Esophagus (tissue), 2 donors: ENCODE results near the gene FAT2. TPM values are rescaled to one million over a fixed set of nuclear protein-coding genes. Genes with fewer than 3 reads are reported as not detected.
A peak's percentile ranks its signal among the peaks of the same experiment; 100 is the strongest.

ENCODE experiments used
- H3K27ac ChIP-seq, 2 donors: one replicate each; pipeline ENCODE4 v1.5.1; 2013; ENCODE audit warnings: low read depth in 2 of 2, mild to moderate bottlenecking in 2 of 2, inconsistent platforms in 1 of 2, low read length in 1 of 2, moderate library complexity in 1 of 2
- H3K27me3 ChIP-seq, 2 donors: one replicate each; pipeline ENCODE4 v1.6.1; 2013; ENCODE audit warnings: low read length in 2 of 2, control low read depth in 1 of 2, mild to moderate bottlenecking in 1 of 2; ENCODE audit not compliant: insufficient read depth in 2 of 2, control insufficient read depth in 1 of 2
- H3K36me3 ChIP-seq, 2 donors: one replicate each; pipeline ENCODE4 v1.6.1; 2013; ENCODE audit warnings: low read length in 1 of 2; ENCODE audit not compliant: control insufficient read depth in 2 of 2, insufficient read depth in 2 of 2
- H3K4me1 ChIP-seq, 2 donors: one replicate each; pipeline ENCODE4 v1.6.1; 2013; ENCODE audit warnings: low read length in 1 of 2; ENCODE audit not compliant: control insufficient read depth in 2 of 2, insufficient read depth in 2 of 2
- H3K4me3 ChIP-seq, 2 donors: one replicate each; pipeline ENCODE4 v1.5.1; 2013; ENCODE audit warnings: low read length in 2 of 2, mild to moderate bottlenecking in 2 of 2, low read depth in 1 of 2, moderate library complexity in 1 of 2
- H3K9me3 ChIP-seq, 2 donors: one replicate each; pipeline ENCODE4 v1.6.1; 2013; ENCODE audit warnings: mild to moderate bottlenecking in 2 of 2, low read depth in 1 of 2, low read length in 1 of 2, moderate library complexity in 1 of 2; ENCODE audit not compliant: control insufficient read depth in 2 of 2, insufficient read depth in 1 of 2
- WGBS, 2 donors: extraction: QIAGEN DNeasy Blood & Tissue Kit; methylation state at CpG; one replicate each; pipeline ENCODE4 v1.1.7; 2013; 5-methylcytosine and 5-hydroxymethylcytosine counted together
- polyA plus RNA-seq, 2 donors: library from polyadenylated mRNA; stranded (reverse); fragments of 200-250 nt; gene quantifications; one replicate each; pipeline ENCODE4 v1.2.3, GENCODE V29; 2013
- donor health status: healthy with polysubstance abuse.
- donor health status: Bipolar disorder and iron deficiency.

The FAT2 gene
- polyA plus RNA-seq, 2 donors: 29.5 to 33.8 TPM

DNA sequence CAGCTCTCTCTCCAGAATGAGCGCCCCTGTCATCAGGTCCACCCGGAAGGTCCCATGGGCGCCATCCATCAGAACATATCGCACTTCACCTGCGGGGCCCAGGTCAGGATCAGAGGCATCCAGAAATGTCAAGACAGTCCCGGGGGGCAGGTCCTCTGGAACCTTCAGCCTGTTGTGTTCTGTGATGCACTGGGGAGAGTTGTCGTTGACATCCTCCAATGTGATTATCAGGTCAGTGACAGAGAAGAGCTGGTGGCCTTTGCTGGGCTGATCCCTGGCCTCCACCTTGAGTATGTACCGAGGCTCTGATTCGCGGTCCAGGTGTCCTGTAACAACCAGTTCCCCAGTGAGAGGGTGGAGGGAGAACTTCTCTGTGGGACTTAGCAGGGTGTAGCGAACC is 25.2 kb downstream of the FAT2 start:
- Histone ChIP-seq H3K36me3 (peaks cover 0 to 31% of the 10 kb centered on the region in 2 donors), H3K9me3 (no peaks in the 10 kb centered on the region), H3K27ac (peak overlapping the region in 1 of 2 donors; percentile 24), H3K27me3 (no peaks in the 10 kb centered on the region), H3K4me1 (peaks cover 4 to 23% of the 10 kb centered on the region in 2 donors), H3K4me3 (no peak overlapping the region)
- WGBS, 2 donors: 93 to 95% methylated on average over 11 of the region's 11 CpGs

DNA sequence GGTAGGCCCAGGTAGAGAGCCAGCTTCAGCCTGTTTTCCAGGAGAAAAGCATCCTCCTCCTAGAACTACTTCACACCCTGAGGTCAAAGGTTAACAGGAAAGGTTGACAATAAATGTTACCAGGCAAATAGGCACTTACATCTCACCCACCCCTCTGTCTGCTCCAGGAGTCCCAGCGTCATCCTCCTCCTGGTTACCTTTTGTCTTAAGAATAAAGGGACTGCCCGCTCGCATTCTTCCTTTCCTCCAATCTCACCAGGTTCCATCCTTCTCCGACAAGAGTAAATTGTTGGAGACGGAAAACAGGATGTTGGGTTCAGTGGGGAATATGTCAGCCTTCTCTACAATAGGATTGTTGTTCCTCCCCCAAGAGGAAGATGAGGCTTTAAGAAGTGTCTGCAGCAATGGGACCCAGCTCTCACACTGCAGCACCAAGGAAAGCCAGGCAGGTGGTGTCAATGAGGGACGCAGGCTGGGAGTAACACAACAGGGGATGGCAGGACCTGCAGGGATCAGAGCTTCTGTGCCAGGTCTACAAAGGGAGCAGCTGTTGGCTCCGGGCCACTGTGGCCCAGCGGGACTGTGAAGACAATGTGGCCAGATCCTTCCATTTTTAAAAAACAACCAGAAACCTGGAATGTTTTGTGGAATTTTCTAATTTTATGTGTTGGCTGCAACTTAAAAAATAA is 29.0 kb downstream of the FAT2 start:
- Histone ChIP-seq H3K36me3 (peaks cover 0 to 27% of the 10 kb centered on the region in 2 donors), H3K9me3 (no peaks in the 10 kb centered on the region), H3K4me3 (no peak overlapping the region), H3K27me3 (no peaks in the 10 kb centered on the region), H3K4me1 (peaks cover 4% of the 10 kb centered on the region in 2 donors), H3K27ac (no peak overlapping the region)
- 65 to 67% methylated on average over 8 of the region's 8 CpGs for WGBS, 2 donors

DNA sequence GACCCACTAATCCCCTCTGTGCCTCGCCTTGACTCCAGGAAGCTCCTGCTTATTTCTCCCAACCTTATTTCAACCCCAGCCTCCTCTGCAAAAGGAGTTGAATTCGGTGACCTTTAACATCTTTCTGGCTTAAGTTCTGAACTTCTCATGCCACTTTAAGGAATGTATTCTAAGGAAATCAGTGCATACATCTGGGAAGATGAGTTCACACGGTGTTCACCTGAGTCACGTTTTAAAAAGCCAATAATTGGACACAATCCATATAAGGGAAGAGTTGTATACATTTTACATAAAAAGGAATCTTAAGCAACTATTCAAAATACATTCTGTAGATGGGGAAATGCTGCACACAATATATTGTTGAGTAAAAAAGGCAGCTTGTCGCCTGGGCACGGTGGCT is 33.2 kb downstream of the FAT2 start:
- WGBS, 2 donors: 70 to 72% methylated on average over 6 of the region's 6 CpGs
- H3K9me3 ChIP-seq: no peaks in the 10 kb centered on the region
- H3K4me1 ChIP-seq: peaks cover 0 to 3% of the 10 kb centered on the region in 2 donors
- peaks cover 8 to 36% of the 10 kb centered on the region in 2 donors for H3K36me3 ChIP-seq
- H3K4me3 ChIP-seq: no peak overlapping the region
- no peak overlapping the region for H3K27ac ChIP-seq
- no peaks in the 10 kb centered on the region for H3K27me3 ChIP-seq

DNA sequence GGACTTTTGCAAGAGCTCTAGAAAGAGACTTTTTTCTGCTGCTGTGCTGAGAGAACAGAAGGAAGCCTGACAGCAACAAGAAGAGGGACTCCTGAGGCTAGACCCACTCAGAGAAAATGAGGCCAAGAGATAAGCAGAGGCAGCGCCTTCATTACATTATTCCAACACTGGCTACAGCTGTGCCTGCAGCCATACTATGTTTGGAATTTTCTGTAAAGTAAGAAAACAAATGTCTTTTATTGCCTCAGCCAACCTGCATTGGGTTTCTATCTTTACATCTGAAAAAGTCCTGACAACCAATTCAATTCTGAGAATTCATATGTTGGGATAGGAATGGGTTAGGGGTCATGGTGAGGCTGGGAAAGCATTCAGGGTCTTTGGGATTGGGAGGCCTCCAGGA is 33.7 kb downstream of the FAT2 start:
- no peaks in the 10 kb centered on the region for H3K9me3 ChIP-seq
- H3K27ac ChIP-seq: no peak overlapping the region
- 92 to 93% methylated on average over 1 of the region's 1 CpG for WGBS, 2 donors
- H3K27me3 ChIP-seq: no peaks in the 10 kb centered on the region
- no peak overlapping the region for H3K4me3 ChIP-seq
- H3K4me1 ChIP-seq: peaks cover 0 to 3% of the 10 kb centered on the region in 2 donors
- H3K36me3 ChIP-seq: peaks cover 8 to 40% of the 10 kb centered on the region in 2 donors

DNA sequence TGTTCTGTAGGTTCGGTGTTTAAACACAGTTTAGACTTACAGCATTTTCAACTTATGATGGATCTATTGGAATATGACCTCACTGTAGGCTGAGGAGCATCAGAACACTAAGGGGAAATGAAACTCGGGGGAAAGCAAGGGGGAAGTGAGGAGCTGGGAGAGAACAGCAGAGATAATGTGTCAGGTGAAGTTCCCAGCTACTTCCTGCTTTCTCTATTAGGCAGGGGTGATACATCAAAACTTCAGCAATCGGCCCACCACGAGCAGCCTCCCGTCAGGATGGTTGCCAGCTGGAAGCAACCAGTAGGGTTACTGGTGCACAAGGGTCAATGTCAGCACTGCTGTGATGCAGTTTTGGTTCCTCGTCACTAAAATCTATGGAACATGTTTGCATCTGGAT is 34.3 kb downstream of the FAT2 start:
- no peaks in the 10 kb centered on the region for H3K4me1 ChIP-seq
- H3K9me3 ChIP-seq: no peaks in the 10 kb centered on the region
- H3K36me3 ChIP-seq: peaks cover 8 to 37% of the 10 kb centered on the region in 2 donors
- H3K27ac ChIP-seq: no peak overlapping the region
- WGBS, 2 donors: 53 to 64% methylated on average over 6 of the region's 6 CpGs
- no peak overlapping the region for H3K4me3 ChIP-seq
- no peaks in the 10 kb centered on the region for H3K27me3 ChIP-seq

DNA sequence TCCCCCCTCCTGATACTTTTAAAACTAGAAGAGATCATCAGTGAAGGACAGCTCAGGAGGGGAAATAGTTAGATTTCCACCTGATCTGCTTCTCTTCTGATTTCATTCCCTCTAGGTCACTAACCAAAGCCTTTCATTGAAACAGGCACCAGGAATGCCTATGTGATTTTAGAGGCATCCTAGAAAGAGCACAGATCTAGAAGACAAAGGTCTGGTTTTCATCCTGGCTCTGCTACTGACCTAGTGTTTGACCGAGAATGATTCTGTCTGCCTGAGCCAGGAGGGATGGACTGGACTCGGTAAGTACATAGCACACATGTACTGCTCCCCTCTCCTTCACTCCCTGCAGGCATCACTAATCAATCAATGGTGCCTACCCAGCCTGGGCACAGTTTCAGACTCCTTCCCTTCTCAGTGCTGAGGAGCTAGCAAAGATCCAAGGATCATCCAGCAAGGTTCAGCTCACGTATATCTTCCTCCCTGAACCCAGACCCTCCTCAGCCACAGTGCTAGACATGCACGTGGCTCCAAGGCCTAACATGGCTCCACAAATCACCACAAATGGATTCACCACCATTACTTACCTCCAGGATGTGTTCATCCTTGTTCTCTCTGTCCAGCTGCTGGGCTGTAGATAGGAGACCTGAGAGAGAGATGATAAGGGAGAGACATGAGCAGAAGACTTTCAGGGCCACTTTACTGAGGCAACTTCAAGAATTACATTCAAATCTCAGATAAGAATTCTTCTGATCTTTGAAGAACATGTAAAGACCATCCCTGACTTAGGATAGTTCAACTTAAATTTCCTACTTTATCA is 35.2 kb downstream of the FAT2 start:
- no peaks in the 10 kb centered on the region for H3K27me3 ChIP-seq
- peaks cover 10 to 36% of the 10 kb centered on the region in 2 donors for H3K36me3 ChIP-seq
- no peaks in the 10 kb centered on the region for H3K9me3 ChIP-seq
- H3K4me3 ChIP-seq: no peak overlapping the region
- no peaks in the 10 kb centered on the region for H3K4me1 ChIP-seq
- 79 to 83% methylated on average over 4 of the region's 4 CpGs for WGBS, 2 donors
- H3K27ac ChIP-seq: no peak overlapping the region

DNA sequence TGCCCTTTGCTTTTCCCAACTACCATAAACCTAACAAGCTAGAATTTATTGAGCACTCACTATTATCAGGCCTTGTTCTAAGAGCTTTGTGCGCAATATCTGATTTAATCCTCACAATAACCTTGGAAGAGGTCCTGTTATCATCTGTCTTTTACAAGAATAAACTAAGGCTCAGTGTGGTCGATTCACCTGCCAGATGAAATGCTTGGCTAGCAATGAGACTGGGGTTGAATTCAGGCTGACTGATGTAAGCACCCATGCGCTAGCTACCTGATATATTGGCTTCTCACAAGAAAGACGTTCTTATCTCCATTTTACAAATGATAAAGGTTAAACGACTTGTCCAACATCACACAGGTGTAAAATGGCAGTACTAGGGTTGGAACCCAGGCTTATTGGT is 37.4 kb downstream of the FAT2 start:
- H3K9me3 ChIP-seq: no peaks in the 10 kb centered on the region
- no peaks in the 10 kb centered on the region for H3K27me3 ChIP-seq
- peaks cover 10 to 38% of the 10 kb centered on the region in 2 donors for H3K36me3 ChIP-seq
- 58 to 59% methylated on average over 5 of the region's 5 CpGs for WGBS, 2 donors
- H3K27ac ChIP-seq: no peak overlapping the region
- H3K4me3 ChIP-seq: no peak overlapping the region
- no peaks in the 10 kb centered on the region for H3K4me1 ChIP-seq

DNA sequence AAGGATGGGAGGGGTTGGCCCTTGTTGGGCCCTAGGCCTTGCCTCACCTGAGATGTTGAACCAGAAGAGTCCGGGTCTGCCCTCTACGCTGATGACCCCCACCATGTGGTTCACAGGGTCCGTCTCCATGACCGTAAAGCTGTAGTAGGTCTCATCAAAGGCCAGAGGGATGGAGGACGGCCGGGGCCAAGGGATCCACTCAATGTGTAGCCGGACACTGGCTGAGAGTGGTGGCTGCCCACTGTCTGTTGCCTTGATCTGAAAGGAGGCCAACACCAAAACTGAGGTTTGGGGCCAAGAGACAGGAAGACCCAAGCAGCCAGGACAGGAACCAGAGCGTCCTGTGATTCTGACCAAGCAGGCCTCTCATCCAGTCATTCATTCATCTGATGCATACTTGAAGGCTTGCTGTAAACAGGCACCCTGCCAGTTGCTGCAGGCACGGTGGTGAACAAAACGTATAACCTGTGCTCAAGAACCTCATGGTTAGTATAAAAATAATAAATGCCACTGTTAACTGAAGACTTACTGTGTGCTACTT is 37.9 kb downstream of the FAT2 start:
- WGBS, 2 donors: 87% methylated on average over 10 of the region's 10 CpGs
- H3K9me3 ChIP-seq: no peaks in the 10 kb centered on the region
- H3K36me3 ChIP-seq: peaks cover 10 to 38% of the 10 kb centered on the region in 2 donors

DNA sequence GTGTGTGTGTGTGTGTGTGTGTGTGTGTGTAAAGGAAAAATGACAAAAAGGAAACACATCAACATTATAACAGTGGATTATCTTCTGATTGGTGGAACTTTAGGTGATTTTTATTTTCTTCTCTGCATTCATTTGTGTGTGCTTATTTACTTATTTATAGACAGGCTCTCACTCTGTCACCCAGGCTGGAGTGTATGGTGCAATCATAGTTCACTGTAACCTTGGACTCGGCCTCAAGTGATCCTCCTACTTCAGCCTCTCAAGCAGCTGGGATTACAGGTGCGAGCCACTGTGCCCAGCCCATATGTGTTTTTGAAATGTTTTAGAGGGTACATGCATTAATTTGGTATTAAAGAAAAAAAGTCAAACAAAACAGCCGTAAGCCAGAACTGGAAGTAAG is 39.1 kb downstream of the FAT2 start:
- no peaks in the 10 kb centered on the region for H3K4me1 ChIP-seq
- peaks cover 10 to 38% of the 10 kb centered on the region in 2 donors for H3K36me3 ChIP-seq
- no peak overlapping the region for H3K4me3 ChIP-seq
- no peak overlapping the region for H3K27ac ChIP-seq
- H3K27me3 ChIP-seq: no peaks in the 10 kb centered on the region
- no peaks in the 10 kb centered on the region for H3K9me3 ChIP-seq
- 88 to 92% methylated on average over 3 of the region's 3 CpGs for WGBS, 2 donors

More for the DNA sequence above, 37.9 kb downstream of the FAT2 start:
- Histone ChIP-seq H3K27me3 (no peaks in the 10 kb centered on the region), H3K4me3 (no peak overlapping the region), H3K4me1 (no peaks in the 10 kb centered on the region), H3K27ac (no peak overlapping the region)
